Activated CD8-positive, alpha-beta memory T cell treated with anti-CD3 and anti-CD28 coated beads, Interleukin-2, amount 50 U/mL, for 4 hours (primary cell): ENCODE measurements around the gene SBNO1.
"Not testable (repeated sequence)": the region's sequence is repeated elsewhere in the genome, so short reads cannot be mapped to it uniquely, and the experiment has no call there.

Source experiments
- DNase-seq: peaks from one replicate; pipeline ENCODE4 v3.0.0-alpha.2; 2020

Gene SBNO1

DNA sequence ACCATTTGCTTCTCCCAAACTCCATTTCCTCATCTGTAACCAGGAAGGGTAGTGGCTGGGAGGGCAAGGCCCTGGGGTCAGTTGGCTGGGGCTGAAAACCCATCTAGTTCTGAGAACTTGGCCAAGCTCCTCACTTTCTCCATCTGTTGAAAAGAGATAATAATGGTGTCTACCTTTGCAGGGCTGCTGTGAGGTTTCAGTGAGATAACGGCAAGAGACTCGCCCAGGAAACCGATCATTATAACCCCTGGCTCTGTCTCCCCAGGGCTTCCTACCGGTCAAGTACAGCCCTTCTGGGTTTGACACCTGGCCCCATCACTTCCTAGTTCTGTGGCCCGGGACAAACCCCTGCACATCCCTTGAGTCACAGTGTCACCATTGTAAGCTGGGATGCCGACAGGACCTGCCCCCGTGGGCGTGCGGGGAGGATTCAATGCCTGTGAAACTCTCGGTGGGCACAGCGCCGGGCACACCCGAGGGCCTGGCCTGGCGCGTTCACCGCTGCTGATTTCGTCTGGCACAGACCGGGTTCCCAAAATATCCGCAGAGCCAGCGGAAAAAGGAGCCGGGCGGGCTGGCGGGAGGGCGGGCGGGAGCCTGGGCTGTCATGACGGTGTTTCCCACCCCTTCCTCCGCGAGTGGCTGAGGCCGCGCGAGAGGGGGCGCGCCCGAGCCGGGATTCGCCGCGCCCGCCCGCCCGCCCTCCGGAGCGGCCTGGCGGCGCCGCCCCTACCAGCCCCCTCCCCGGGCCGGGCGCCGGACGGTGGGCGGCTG, 23.7 kb upstream of the SBNO1 start:
- DNase-seq: peak; percentile 78

DNA sequence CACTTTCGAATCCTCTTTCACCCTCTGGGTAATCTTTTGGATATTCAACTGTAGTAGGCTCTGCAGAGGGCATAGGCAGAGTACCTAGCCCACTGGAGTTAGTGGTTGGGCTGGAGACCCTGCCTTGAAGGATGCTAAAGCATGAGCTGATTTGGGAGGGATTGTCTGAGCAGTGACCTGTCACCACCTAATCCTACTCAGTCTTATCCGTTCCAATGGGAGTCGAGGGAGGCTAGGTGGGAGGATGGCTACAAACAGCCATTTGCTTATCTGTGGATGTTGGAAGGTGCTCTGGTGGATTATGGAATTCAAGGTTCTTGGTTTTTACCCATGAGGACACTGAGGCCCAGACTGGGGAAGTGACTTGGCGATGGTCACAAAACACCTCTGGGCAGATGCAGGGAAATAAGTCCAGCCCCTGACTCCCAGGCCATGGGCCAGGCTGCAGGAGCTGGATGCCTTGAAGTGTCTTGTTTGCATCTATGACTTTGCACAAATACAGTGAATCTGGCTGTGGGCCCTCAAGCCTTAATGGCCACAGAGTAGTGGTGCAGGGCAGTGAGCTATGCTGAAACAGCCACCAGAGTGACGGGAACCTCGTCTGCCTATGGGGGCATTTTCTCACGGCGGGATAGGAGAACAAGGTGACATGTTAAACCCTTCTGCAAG, 23.0 kb upstream of the SBNO1 start:
- no peak for DNase-seq

GRCh38 chr12:123385536-123385935, 20.9 kb upstream of the SBNO1 start:
- DNase-seq: not testable (repeated sequence)

- DNase-seq: no peak
These were observed 20.3 kb upstream of the SBNO1 start for GRCh38 chr12:123384994-123385376.

GRCh38 chr12:123384318-123384993, 19.8 kb upstream of the SBNO1 start:
- DNase-seq: peak; percentile 26

- DNase-seq: no peak
These were observed 18.0 kb upstream of the SBNO1 start for GRCh38 chr12:123382684-123383083.

DNA sequence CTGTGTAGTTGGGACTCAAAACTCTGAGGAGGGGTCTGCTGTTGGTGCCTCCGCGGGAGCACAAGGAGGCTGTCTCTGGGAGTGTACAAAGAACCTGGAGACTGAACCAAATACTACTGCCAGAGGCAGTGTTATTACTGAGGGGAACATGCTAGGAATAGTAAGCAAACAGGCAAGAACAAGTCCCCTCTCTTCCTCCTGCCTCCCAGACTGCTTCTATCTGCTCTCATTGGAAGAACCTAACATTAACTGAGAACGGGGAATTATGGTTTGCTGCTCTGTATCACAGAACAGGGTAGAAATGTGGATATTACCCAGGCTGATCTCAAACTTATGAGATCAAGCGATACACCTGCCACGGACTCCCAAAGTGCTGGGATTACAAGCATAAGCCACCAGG, 14.7 kb upstream of the SBNO1 start:
- DNase-seq: no peak

GRCh38 chr12:123372415-123372814, 7.8 kb upstream of the SBNO1 start:
- not testable (repeated sequence) for DNase-seq

DNA sequence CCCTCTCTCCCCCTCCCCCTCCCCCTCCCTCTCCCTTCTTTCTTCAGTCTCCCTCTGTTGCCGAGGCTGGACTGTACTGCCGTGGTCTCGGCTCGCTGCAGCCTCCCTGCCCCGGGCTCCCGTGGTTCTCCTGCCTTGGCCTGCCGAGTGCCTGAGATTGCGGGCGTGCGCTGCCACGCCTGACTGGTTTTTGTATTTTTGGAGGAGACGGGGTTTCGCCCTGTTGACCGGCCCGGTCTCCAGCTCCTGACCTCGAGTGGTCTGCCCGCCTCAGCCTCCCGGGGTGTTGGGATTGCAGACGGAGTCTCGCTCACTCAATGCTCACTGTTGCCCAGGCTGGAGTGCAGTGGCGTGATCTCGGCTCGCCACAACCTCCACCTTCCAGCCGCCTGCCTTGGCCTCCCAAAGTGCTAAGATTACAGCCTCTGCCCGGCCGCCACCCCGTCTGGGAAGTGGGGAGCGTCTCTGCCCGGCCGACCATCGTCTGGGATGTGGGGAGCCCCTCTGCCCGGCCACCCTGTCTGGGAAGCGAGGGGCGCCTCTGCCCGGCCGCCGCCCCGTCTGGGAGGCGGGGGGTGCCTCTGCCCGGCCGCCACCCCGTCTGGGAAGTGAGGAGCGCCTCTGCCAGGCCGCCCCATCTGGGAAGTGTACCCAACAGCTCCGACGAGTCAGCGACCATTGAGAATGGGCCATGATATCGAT, 7.2 kb upstream of the SBNO1 start:
- not testable (repeated sequence) for DNase-seq

DNA sequence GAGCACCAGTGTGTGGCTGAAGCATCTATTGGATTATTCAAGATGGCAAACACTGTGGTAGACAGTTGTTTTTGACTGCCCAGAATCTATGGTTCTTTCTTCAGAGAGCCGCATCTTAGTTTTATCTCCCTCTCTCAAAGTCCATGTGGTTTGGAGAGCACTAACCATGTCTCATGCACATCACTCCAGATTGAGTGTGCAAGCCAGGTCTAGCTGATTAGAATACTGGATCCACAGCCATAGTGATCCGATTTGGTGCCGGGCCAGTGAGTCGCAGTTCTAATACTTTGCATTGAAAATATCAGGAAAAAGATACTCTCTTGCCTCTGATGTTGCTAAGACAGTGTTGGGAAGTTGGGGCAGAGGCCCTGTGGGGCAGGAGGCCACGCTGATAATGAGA, 4.6 kb upstream of the SBNO1 start:
- no peak for DNase-seq

GRCh38 chr12:123368431-123368830, 3.8 kb upstream of the SBNO1 start:
- DNase-seq: not testable (repeated sequence)

DNA sequence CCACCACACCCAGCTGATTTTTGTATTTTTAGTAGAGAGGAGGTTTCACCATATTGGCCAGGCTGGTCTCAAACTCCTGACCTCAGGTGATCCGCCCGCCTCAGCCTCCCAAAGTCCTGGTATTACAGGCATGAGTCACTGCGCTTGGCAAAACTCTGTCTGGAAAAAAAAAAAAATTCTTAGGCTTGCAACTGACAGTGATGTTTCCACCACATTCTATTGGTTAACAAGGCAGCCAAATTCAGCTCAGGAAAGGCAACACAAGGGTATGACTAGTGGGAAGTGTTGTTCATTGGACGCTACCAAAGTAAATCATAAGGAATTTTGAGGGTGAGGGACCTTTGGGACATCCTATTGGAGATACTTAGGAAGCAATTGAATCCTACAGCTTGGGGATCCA, 2.9 kb upstream of the SBNO1 start:
- DNase-seq: no peak

DNA sequence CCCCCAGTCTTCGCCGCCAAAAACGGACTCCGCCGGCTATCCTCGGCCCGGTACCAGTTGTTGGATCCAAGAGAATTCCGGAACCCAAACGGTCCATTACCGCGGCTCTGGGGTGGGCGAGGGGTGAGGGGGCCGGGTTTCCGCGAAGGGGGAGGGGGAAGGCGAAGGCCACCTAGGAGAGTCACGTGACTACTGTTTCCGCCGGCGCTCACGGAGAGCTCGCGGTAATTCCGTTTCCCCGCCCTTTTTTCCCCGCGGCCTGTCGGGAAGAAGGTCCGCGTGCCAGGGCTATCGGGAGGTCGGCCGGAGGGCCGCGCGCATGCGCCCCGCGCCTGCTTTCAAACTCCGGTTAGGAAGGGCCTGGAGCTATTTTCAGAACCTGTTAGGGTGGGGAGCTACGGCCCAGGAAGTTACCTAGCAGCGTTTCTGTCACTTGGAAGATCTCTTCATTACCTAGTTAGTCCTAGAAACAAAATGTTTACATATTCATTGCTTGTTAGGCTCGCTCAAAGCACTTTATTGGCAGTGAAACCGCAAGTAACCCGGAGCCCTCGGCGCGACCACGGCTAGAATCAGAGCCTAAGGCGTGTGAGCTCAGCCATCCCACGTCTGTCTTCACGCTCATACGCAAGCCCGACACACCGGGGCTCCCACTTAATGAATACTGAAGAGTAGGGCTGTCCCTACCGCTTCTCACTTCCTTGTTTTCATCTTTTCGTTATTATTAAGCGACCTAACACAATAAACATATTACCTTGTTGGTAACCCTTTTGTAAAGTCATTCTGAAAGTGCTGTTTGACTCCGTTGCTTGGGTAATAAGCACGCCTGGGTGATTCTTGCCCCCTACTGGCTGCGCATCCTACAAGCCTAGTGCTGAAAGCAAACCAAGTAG, 624 bp upstream of the SBNO1 start:
- peak; percentile 97 for DNase-seq

DNA sequence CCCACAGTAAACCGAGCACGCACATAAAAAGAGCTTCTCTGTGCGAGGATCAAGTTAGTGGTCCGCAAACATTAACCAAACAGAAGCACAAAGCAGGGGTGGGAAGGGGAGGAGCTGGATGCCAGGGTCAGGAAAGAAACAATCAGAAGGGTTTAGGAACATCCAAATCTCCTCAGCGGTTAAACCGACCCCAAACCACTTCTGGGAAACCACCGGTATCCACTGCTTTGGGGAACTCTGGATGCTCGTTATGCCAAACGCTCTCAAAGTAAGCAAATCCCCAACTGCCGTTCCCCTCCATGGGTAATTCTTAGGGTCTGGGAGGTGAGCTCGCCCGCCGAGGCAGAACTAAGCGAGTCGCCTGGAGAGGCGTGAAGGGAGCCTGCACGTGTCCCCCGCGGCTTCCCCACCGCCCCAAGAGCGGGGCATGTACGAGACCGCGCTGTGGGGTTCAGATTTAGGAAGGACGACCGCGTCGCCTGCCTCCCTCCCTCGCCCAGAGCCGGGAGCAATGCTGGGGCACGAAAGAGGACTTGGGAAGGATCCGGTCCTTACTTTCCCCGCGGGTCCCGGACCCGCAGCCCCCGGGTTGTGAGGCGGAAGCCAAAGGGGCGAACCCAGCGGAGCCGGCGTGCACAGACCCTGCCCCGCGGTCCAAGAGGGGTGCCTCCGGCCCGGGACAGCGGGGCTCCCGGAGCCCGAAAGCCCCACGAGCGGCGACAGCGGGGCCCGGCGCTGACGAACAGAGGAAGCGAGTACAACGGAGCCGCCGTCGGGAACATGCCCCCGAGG, 711 bp downstream of the SBNO1 start:
- peak; percentile 36 for DNase-seq

DNA sequence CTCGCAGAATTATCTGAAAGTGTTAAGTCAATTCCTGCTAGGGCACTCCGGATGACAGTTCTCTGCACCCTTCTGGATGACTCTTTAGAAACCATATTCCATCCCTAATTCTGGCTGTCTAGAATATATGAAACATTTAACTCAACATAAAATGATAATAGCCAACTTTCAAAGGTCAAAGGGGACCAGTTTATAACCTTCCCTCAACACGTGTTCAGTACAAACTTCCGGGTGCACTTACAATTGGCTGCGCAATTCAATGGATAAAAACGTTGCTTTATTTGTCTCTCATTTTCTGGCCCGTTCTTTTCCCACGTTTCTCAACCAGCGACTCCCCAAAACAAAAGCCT, 1.3 kb downstream of the SBNO1 start:
- DNase-seq: no peak

- DNase-seq: no peak
These were observed 6.6 kb downstream of the SBNO1 start for GRCh38 chr12:123358035-123358434.

GRCh38 chr12:123356159-123356670, 8.4 kb downstream of the SBNO1 start:
- no peak for DNase-seq

DNA sequence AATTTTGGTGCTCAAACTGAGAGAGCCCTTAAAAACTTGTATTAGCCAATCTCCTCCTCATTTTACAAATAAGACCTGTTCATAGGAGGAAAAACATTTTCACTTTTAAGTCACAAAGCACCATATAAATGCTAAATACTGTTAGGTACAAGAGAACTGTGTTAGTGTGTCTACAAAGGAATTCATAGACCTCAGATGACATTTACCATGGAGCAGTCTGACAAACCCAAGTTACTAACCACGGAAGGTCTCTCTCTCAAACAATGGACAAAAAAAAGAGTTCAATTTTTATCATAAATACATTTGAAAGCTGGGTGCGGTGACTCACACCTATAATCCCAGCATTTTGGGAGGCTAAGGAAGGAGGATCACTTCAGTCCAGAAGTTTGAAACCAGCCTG, 10.0 kb downstream of the SBNO1 start:
- DNase-seq: no peak

- DNase-seq: no peak
These were observed 13.3 kb downstream of the SBNO1 start for GRCh38 chr12:123351349-123351748.

DNA sequence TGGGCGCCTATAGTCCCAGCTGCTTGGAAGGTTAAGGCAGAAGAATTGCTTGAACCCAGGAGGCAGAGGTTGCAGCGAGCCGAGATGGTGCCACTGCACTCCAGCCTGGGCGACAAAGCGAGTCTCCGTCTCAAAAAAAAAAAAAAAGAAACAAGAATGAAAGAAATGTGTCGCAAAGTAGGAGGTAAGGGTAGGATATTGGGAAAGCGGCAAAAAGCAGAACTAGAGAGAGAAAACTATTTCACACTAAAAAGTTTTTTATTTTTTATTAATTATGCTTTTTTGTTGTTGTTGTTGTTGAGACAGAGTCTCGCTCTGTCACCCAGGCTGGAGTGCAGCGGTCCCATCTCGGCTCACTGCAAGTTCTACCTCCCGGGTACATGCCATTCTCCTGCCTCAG, 17.7 kb downstream of the SBNO1 start:
- DNase-seq: no peak

GRCh38 chr12:123344086-123344485, 20.6 kb downstream of the SBNO1 start:
- no peak for DNase-seq
